HG03575 (cell line): Measurements from ENCODE around the gene ALPG.
"Not testable (repeated sequence)": the region's sequence is repeated elsewhere in the genome, so short reads cannot be mapped to it uniquely, and the experiment has no call there.

Source experiments
- ATAC-seq: cut with Tn5 transposase; IDR thresholded peaks from one replicate; pipeline ENCODE4 v1.9.1; 2021; ENCODE audit not compliant: unreplicated experiment, insufficient number of reproducible peaks, low FRiP score; ENCODE audit errors: extremely low read depth

Gene ALPG

GRCh38 chr2:232406556-232407310 lies at the start of gene ALPG:
Gene ALPG, plus strand, starts transcription at chr2:232406844. Its CDS starts 51 bp downstream, at chr2:232406895.
- ATAC-seq, result no peak

DNA sequence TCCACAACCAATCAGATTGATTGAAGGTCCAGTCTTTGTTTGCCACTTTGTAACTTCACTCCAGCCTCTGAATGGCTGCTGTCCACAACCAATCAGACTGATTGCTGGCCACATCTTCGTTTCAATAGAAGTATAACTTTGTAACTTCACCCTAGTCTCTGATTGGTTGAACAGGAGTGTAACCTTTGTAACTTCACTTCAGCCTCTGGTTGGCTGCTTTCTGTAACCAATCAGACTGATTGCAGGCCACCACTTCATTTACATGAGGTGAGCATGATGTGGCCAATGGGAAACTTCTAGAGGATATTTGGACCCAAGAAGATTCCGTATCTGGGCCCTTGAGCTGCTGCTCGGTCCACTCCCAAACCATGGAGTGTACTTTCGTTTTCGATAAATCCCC lies 45.0 kb upstream of the ALPG start:
- no peak for ATAC-seq

DNA sequence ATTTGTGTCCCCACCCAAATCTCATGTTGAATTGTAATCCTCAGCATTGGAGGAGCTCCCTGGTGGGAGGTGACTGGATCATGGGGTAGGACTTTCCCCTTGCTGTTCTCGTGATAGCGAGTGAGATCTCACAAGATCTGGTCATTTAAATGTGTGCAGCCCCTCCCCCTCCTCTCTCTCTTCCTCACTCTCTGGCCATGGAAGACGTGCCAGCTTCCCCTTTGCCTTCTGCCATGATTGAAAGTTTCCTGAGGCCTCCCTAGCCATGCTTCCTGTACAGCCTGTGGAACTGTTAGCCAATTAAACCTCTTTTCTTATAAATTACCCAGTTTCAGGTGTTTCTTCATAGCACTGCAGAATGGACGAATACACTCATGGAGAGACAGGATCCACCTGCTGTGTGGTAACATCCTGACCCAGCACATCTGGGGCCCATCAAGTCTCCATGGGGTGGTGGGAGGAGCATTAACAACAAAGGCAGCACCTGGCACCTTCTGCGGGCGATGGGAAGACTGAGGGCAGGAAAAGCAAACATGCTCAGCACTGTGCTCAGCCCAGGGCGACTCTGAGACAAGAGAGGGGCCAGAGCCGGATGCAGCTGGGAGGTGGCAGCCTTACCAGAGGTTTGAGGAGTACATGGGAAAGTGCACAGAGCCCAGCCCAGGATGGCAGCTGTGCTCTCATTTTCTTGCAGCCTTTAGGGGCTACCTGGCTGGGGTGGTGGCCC lies 44.3 kb upstream of the ALPG start:
- no peak for ATAC-seq

GRCh38 chr2:232363064-232363783 lies 43.4 kb upstream of the ALPG start:
- not testable (repeated sequence) for ATAC-seq

- ATAC-seq, result no peak
These were observed 42.6 kb upstream of the ALPG start for GRCh38 chr2:232363784-232364615.

- not testable (repeated sequence) for ATAC-seq
These were observed 41.6 kb upstream of the ALPG start for GRCh38 chr2:232364806-232365594.

GRCh38 chr2:232365621-232366321 lies 40.9 kb upstream of the ALPG start:
- ATAC-seq, result no peak

GRCh38 chr2:232366461-232366860 lies 40.2 kb upstream of the ALPG start:
- ATAC-seq, result not testable (repeated sequence)

DNA sequence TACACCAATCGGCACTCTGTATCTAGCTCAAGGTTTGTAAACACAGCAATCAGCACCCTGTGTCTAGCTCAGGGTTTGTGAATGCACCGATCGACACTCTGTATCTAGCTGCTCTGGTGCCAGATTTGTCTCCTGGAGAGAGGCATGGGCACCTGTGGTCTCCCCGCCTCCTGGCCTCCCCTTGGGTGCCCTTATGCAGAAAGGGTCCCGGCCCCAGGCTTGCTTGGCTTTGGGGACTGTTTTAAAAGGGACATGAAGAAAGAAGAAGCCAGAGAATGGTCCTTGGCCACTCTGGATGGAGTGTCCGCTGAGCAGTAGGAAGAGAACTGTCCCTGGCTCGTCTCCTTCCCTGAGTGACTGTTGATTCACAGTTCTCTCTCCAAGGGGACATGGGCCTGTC lies 39.6 kb upstream of the ALPG start:
- ATAC-seq, result no peak

GRCh38 chr2:232367591-232368233 lies 38.9 kb upstream of the ALPG start:
- ATAC-seq, result no peak

DNA sequence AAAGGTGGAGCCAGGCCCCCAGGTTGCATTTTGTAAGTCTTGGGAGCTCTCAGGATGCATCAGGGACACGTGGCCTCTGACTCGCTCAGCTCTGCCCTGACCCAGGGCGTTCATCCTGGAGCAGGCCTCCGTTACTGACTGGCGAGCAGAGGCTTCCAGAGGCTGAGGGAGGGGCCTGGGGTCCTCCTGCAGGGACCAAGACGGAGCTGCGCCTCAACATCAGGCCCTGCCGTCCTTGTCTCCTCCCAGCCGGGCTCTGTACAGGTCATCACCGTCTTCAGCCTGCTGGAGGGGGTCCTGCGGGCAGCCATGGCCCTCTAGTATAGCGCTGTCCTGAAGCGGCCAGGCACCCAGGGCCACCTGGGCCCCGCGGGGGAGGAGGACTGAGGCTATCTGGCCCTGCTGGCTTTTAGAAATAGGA lies 38.3 kb upstream of the ALPG start:
- no peak for ATAC-seq

GRCh38 chr2:232369126-232369951 lies 37.3 kb upstream of the ALPG start:
- ATAC-seq, result no peak

- ATAC-seq, result not testable (repeated sequence)
These were observed 36.6 kb upstream of the ALPG start for GRCh38 chr2:232370007-232370406.

DNA sequence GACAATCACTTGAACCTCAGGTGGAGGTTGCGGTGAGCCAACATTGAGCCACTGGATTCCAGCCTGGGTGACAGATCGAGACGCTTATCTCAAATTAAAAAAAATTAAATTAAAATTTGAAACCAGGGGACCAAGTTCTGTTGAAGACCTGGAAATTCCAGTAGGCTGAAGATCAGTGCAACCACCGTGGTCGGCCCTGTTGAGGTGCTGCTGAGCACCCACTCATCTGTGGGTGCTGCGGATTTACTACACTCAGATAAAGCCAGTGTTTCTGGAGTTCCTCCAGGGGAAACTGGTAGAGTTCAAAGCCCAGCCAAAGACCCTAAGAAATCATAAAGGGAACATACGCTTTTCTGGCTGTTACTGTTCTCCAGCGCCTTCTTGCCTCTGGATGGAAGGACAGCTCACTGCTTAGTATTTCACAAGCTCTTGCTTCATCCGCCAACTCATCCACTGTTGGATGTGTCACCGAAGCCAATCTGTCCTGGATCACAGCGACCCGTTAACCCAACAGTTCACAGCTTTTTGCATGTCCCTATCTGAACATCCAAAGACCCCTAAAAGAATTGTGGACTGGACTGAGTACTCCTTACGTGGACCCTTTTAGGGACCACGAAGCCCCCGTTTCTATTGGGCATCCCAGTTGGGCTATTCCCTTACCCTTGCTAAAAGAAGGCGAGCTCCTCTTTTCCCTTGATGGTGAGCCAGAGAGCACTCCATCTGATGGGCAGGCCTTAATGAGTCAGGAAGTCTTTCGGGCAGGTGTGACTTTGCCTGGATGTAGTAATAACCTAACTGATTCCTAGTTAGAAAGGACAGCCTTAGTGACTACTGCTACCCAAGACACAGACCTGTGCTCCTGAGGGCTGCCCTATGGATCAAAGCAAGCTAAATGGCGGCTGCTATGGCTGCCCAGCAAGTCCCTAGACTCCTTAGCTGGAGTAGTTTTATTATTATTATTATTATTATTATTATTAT lies 34.1 kb upstream of the ALPG start:
- ATAC-seq, result no peak

DNA sequence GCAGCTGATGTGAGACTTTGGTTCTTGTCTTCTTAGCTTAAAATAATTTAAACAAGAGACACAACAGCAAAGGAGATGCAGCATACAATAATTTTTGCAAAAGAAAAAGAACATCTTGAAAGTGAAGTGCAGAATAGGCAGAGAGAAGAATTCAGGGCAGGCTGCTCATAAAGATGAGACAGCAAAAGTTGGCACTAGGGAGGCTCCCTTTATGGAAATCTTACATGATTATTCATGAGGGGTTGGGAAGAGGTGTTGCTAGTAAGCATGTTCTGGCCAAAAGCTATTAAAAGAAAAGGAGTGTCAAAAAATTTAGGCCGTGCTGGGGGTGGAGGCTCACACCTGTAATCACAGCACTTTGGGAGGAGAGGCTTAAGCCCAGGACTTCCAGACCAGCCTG lies 32.3 kb upstream of the ALPG start:
- no peak for ATAC-seq
